Fibroblast of skin of left quadriceps (primary cell): ENCODE data around the gene TIGD6.
A peak's percentile ranks its signal among the peaks of the same experiment; 100 is the strongest.

Experiments used
- DNase-seq, 2 experiments: peaks; one replicate each; pipeline ENCODE4 v3.0.0-alpha.2; 2013; ENCODE audit warnings: low read depth in 2 of 2

TIGD6 gene

DNA sequence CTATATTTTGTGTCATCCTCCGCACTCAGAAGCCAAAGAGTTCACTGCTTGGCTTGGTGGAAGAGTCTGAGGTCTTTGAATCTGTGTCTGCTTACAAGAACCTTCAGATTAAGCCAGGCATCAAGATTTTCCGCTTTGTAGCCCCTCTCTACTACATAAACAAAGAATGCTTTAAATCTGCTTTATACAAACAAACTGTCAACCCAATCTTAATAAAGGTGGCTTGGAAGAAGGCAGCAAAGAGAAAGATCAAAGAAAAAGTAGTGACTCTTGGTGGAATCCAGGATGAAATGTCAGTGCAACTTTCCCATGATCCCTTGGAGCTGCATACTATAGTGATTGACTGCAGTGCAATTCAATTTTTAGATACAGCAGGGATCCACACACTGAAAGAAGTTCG lies 19.2 kb downstream of the TIGD6 start:
- DNase-seq: no peak

- DNase-seq: no peak
These were observed 20.6 kb downstream of the TIGD6 start for GRCh38 chr5:149979896-149980295.

GRCh38 chr5:149975409-149975808 lies 25.0 kb downstream of the TIGD6 start:
- DNase-seq: no peak

DNA sequence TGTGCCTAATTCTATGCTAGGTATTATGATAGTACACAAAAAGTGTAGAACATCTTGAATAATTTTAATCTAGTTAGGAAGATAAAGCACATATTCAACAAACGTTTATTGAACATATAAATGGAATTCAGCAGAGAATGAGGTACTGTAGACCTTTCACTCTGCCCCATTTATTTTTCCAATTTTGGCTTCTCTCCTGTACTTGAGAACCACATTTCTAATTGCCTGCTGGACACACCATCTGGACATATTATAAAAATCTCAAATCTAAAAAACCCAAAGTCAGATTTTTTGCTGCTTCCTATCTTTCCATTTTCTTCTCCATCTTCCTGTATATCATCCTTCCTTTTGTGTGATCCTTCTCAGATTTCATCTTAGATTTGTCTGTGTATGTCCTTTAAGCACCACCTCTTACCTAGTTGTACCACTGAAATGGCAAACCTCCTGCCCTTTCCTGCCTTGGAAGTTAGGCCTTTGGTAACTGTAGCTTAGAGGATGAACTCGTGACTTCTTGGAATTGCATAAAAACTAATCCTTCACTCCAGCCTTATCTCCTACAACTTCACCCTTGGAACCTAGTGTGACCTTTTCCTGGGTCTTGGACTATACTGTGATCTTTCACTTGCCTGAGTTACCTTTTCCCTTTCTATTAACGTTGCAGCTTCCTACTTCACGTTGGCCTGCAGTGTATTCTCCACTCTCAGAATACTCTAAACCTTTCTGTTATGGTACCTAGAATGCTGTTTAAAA lies 31.1 kb downstream of the TIGD6 start:
- DNase-seq: no peak

DNA sequence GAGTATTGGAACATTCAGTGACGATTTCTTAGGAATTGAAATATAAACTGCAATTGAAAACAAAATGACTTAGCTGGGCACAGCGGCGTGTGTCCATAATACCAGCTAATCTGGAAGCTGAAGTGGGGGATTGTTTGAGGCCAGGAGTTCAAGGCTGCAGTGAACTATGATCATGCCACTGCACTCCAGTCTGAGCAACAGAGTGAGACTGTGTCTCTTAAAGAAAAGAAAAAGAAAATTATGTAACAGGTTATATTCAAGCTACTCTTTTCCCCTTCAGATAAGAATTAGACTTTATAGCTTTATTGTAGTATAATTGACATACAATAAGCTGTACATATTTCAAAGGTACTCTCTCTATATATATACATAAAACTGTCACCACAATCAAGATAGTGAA lies 33.5 kb downstream of the TIGD6 start:
- DNase-seq: no peak

DNA sequence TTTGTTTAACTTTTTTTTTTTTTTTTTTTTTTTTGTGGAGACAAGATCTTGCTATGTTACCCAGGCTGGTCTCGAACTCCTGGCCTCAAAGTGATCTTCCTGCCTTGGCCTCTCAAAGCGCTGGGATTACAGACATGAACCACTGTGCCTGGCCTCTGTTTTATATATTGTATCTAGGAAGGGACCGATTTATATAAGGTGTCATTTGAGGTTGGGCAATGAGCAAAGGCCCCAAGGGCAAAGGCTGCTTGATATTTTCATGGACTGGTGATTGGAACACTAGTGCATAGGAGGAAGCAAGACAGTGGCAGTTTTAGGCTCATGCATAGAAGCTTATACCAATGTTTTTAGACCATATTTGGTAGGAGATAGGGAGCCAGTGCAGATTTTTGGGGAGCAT lies 36.7 kb downstream of the TIGD6 start:
- DNase-seq: no peak

GRCh38 chr5:149962601-149963300 lies 37.7 kb downstream of the TIGD6 start:
- no peak for DNase-seq

DNA sequence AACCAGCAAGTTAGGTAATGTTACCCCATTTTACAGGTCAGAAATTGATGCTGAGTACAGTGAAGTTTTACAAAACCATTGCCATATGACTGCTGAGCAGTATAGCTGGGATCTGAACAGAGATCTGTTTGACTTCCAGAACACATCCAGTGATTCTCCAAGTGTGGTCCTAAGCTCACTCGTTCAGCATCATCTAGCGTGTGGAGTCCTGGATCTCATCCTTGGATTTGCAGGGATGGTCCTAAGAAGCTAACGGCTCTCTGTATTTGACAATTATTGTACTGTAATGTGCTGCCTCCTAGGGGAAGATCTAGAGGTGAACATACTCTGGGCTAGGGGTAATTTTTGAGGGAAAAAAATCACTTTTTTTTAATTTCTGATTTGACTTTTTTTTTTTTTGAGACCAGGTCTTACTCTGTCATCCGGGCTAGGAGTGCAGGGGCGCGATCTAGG lies 38.5 kb downstream of the TIGD6 start:
- DNase-seq: no peak

DNA sequence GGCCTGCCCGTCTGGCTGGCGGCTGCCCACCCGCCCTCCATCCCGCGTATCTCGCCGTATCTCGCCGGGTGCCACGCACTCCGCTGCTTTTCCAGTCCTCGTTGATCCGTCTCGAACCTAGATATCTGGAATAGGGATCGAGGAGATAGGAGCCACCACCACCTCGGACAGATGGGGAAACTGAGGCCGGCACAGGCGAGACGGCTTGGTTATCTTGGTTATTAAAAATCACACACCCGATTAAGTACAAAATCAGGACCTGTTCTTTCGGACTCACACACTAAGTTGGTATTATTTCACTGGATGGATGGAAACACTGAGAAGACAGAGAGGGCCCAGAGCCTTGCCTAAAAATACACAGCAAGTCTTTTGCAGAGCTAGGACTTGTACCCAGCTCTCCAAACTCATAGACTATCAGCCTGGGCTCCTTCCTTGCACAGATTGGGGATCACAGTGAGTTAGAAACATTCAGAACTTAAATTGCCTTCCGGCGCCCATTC lies 39.2 kb downstream of the TIGD6 start:
- no peak for DNase-seq

- peak; percentile 93 to 94 for DNase-seq
These were observed 39.9 kb downstream of the TIGD6 start, which contains the start of gene SLC26A2 for GRCh38 chr5:149960272-149961185. TSS of gene SLC26A2 (plus strand) at chr5:149960758. CDS start at chr5:149977653, 16,895 bp downstream.

GRCh38 chr5:149959406-149960236 lies 40.8 kb downstream of the TIGD6 start:
- DNase-seq: no peak

DNA sequence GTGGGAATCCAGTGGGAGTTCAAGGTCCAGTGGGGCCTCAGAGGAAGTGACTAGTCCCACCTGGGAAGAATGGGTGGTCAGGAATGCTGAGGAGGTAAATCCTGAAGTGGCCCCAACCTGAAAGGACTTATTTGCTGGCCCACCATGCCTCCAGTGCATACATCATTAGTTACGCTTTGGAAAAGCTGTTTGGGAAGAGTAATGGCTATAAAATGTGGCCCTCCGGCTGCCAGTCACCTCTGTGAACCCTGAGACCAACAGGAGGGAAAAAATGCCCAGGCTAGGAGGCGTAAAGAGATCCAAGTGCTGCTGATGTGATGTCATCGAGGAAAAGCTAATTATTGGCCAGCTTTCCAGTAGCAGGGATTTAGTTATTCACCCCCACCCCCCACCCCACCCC lies 42.6 kb downstream of the TIGD6 start:
- no peak for DNase-seq

DNA sequence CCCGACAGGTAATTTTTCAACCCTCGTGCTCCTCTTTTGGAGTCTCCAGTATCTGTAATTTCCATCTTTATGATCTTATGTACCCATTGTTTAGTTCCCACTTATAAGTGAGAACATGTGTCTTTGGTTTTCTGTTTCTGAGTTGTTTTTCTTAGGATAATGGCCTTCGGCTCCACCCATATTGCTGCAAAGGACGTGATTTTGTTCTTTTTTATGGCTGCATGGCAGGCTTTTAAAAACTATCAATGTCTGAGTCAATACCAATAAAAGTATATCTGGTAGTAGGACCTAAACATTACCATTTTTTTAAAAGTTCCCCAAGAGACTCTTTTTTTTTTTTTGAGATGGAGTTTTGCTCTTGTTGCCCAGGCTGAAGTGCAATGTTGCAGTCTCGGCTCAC lies 43.8 kb downstream of the TIGD6 start:
- DNase-seq: no peak

DNA sequence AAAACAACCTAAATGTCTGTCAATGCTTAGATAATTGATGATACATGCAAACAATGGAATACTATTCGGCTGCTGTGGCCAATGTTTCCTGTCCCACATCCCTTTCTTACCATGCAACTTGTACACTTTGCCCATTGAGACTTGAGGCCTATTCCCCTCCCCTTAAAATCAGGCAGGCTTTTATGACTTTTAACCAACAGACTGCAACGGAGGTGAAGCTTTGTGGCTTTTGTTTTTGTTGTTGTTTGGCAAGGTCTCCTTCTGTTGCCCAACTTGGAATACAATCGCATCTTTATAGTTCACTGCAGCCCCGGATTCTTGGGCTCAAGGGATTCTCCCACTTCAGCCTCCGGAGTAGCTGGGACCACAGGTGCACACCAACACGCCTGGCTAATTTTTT lies 45.7 kb downstream of the TIGD6 start:
- no peak for DNase-seq

DNA sequence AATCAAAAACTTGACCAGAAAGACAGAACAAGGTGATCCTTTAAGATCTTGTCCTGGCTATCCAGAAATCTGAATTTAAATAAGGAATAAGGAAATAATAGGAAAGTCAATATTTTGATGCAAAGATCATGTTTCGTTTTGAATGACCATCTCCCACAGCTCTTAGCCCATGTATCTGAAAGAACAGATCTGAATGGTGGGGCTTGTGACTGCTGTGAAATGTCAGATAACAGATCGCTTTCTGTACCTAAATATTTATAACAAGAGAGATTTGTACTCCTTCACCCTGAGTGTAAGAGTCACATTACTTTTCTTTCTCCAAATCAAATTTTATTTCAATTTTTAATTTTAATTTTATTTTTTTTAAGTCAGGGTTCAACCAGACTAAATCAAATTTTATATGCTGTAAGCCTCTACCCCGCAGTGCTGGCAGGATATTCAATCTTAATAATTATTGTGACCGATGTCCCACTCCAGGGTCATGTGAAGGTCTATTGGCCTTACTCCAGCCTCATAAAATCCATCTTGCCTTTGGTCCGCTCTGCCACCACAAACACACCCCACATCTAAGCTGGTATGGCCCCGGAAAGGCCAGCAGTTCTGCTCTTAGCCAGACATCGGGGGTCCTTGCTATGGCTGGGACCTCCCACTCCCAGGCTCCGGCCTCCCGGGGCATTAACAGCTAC lies 46.9 kb downstream of the TIGD6 start:
- DNase-seq: no peak

DNA sequence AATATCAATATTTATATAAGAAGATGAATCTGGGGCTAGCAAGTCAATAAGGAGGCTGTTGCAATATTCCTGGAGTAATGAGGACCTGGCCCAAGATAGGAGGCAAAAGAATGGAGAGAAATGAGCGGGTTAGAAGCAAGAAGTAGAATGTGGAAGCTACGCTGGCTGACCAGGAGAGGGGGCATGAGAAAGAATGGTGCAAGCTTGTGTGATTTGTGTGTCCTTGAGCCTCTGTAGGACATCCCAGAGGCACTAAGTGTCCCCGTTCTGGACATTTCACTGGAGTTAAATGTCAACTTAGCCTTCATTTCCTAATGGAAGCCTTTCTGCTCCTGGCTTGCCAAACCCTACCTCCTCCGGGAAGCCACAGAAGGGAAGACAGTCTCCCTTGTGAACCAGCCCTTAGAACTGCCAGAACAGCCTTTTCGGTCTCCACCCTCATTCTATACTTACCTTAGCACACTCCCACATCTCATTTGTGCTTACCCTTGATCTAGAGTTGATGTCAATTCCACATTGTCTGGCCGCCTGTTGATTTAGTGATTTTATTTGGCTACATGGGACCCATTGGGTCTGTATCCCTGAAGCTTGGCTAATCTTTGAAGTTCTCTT lies 49.2 kb downstream of the TIGD6 start:
- DNase-seq: no peak

DNA sequence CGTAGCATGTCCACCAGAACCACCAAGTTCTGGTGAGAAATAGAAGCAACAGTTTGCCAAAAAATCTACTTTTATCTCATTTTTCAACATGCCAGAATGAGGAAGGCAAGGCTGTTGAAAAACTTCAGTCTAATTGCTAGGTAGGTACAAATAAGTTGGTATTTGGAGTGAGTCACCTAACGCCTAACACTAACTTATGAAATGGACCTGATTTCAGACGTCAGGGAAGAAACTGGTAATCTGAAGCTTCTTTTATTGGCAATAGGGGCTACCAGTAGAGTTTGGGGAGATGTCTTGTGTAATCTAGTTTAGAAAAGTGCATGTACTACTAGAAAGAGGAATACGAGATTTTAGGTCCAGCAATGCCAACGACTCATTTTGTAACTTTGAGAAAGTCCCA lies 51.5 kb downstream of the TIGD6 start:
- DNase-seq: no peak

- DNase-seq: no peak
These were observed 54.3 kb downstream of the TIGD6 start for GRCh38 chr5:149946118-149946517.

GRCh38 chr5:149944666-149945065 lies 55.8 kb downstream of the TIGD6 start, which contains the start of gene PDE6A:
TSS of gene PDE6A (minus strand) at chr5:149944793. CDS start at chr5:149944673, 120 bp downstream.
- no peak for DNase-seq
